Cerebellar cortex (tissue), 1 donor: ENCODE results near the gene PTPN20.
"Not testable (repeated sequence)": the region's sequence is repeated elsewhere in the genome, so short reads cannot be mapped to it uniquely, and the experiment has no call there.

ENCODE experiments used
- DNase-seq: peaks from one replicate; pipeline ENCODE4 v3.0.0-alpha.2; 2015; ENCODE audit warnings: low spot score

PTPN20 gene

GRCh38 chr10:46911144-46911876 is at the start of gene PTPN20:
Gene PTPN20 (plus strand): TSS chr10:46911428. CDS start chr10:46932500, 21,072 bp downstream.
- DNase-seq, result peak; percentile 44

- DNase-seq, result not testable (repeated sequence)
These were observed 41.5 kb upstream of the PTPN20 start for GRCh38 chr10:46869716-46870115.

GRCh38 chr10:46871583-46871982 is 39.6 kb upstream of the PTPN20 start:
- DNase-seq, result not testable (repeated sequence)

GRCh38 chr10:46875304-46875703 is 35.9 kb upstream of the PTPN20 start:
- not testable (repeated sequence) for DNase-seq

- not testable (repeated sequence) for DNase-seq
These were observed 34.5 kb upstream of the PTPN20 start for GRCh38 chr10:46876773-46877172.

GRCh38 chr10:46878761-46879160 is 32.5 kb upstream of the PTPN20 start:
- DNase-seq, result peak; percentile 90

- peak; percentile 86 for DNase-seq
These were observed 20.2 kb upstream of the PTPN20 start for GRCh38 chr10:46890813-46891611.

GRCh38 chr10:46896762-46897692 is 14.2 kb upstream of the PTPN20 start:
- not testable (repeated sequence) for DNase-seq

- DNase-seq, result not testable (repeated sequence)
These were observed 10.0 kb upstream of the PTPN20 start for GRCh38 chr10:46901247-46901646.

- DNase-seq, result not testable (repeated sequence)
These were observed 7.4 kb upstream of the PTPN20 start for GRCh38 chr10:46903874-46904273.

GRCh38 chr10:46906359-46906758 is 4.9 kb upstream of the PTPN20 start:
- not testable (repeated sequence) for DNase-seq

GRCh38 chr10:46907185-46908117 is 3.8 kb upstream of the PTPN20 start:
- DNase-seq, result not testable (repeated sequence)

- not testable (repeated sequence) for DNase-seq
These were observed 11.3 kb downstream of the PTPN20 start for GRCh38 chr10:46922498-46922897.

GRCh38 chr10:46925156-46925555 is 13.9 kb downstream of the PTPN20 start:
- not testable (repeated sequence) for DNase-seq

GRCh38 chr10:46925853-46926252 is 14.6 kb downstream of the PTPN20 start:
- not testable (repeated sequence) for DNase-seq

GRCh38 chr10:46928810-46929209 is 17.6 kb downstream of the PTPN20 start:
- not testable (repeated sequence) for DNase-seq

- not testable (repeated sequence) for DNase-seq
These were observed 21.2 kb downstream of the PTPN20 start for GRCh38 chr10:46932383-46932782.

GRCh38 chr10:46941091-46941490 is 29.9 kb downstream of the PTPN20 start:
- DNase-seq, result not testable (repeated sequence)

GRCh38 chr10:46948687-46949518 is 37.7 kb downstream of the PTPN20 start:
- peak; percentile 1 for DNase-seq

- not testable (repeated sequence) for DNase-seq
These were observed 41.3 kb downstream of the PTPN20 start for GRCh38 chr10:46952540-46952939.
